ENCODE results near the gene GMPR. TPM values are rescaled to one million over a fixed set of nuclear protein-coding genes. Genes with fewer than 3 reads are reported as not detected.
A peak's percentile ranks its signal among the peaks of the same experiment; 100 is the strongest.
"Not testable (repeated sequence)": the region's sequence is repeated elsewhere in the genome, so short reads cannot be mapped to it uniquely, and the experiment has no call there.

The GMPR gene
- total RNA-seq, 1 donor from 2014 or later = 13.6 TPM

DNA sequence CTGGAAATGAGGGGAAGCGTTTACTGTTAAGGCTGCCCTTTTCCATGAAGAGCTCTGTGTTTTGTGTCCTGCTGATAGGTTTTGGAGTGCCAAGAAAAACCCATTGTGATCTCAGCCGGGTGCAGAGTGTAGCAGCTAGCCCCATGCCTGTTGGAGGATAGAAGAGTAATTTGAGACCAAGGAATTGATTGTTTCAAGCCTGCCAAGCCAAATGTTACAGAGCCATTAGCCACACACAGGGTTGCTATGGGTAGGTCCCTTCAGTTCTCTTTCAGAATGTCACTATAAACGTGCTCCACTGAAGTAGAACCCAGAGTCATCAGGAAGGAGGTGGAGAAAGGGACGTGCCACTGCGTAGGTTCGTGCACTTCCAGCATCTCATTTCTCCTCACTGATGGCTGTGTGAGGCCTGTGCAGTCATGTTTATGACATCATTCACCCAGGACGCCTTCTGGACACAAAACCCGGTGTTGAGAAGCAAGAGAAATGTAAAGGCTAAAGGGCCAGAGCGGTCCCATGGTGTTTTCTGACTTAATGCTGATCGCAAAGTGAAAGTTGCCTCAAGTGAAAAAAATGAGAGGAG is 6.6 kb downstream of the GMPR start:
- DNase-seq (ENCODE audit: low read depth in 2 of 2) = no peak

DNA sequence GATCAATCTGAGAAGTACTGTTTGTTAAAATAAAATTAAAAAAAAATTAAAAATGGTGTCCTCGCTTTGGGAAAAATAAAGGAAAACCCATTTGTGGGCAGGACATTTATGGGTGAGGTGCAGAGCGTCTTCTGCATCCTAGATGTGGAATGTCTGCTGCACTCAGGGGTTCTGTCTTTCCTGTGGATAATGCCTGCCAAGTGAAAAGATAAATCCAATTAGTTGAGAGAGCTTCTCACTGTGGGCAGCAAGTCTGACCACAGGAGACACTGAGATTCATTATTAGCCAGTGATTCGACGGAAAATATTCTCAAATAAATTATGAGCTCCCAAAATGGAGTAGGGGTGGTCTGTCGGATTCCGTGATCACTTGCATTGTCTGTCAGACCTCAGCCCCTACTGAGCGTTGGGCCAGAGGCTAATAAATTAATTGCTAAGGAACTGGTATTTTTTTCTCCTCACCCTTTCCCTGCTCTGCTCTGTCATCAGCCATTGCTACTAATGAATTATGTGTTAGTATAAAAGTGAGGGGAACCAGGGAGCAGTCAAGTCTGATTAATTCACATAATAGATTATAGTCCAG is 10.0 kb downstream of the GMPR start:
- DNase-seq (ENCODE audit: low read depth in 2 of 2) = no peak

DNA sequence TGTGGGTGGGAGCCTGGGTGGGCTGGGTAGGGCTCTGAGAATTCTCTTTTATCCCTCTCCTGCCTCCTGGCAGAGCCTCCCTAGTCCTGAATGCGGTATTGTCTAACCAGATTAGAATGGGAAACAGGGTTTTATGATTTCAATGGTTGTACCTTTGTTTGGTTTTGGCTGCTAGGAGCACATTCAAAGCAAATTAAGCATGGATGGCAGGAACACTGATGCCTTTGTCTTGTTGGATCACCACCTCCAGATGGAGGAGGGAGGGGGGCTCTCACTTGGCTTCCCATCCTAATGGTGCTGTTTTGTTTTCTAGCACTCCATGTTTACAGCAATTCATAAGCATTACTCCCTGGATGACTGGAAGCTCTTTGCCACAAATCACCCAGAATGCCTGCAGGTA is 11.6 kb downstream of the GMPR start:
- DNase-seq (ENCODE audit: low read depth in 2 of 2) = no peak

- DNase-seq (ENCODE audit: low read depth in 2 of 2) = no peak
Observed at GRCh38 chr6:16251706-16252105, 13.3 kb downstream of the GMPR start.

DNA sequence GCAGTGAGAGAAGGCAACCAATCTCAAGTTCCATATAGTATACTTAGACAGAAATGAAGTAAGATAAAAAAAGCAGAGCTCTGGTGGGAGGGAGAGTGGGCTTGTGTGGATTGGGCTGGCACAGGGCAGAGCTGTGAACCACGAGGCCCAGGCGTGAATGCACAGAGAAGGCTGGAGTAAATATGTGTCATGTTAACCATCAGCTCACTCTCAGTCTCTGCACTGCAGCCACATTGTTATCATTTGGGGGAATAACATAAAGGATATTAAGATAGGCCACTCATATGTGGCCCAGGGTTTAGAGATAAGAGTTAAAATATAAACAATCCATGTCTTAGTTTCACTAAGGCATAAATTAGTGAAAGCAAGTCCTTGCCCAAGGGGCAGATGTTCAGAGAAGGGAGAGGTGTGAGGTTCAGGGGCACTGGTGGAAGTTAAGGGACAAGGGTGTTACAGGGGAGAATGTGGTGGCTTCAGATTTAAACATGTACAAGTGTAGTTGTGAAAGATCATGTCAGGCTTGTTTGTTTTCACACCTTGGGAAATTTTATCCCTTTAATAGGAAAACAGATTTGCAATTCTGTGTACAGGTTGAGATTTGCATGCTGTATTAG is 14.4 kb downstream of the GMPR start:
- no peak for DNase-seq (ENCODE audit: low read depth in 2 of 2)

DNA sequence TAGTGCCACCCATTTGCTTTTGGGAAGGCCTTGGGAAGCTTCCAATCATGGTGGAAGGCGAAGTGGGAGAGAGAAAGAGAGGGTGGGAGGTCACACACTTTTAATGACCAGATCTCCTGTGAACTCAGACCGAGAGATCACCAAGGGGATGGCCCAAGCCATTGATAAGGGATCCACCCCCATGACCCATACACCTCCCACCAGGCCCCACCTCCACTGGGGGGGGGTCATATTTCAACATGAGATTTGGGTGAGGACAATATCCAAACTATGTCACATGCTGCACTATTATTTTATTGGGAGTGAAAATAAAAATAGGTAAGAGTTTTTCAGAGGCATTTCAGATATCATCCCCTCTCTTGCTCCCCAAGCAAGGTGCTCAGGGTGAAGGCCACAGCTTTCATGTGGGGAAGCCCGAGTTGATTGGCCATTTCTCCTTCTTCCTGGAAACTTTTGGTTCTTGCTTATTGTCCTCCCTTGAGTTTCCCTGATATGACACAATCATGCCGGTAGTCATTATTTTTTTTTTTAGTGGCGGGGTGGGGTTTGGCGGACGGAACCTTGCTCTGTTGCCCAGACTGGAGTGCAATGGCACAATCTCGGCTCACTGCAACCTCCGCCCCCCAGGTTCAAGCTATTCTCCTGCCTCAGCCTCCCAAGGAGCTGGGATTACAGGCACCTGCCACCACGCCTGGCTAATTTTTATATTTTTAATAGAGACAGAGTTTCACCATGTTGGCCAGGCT is 15.2 kb downstream of the GMPR start:
- DNase-seq (ENCODE audit: low read depth in 2 of 2) = no peak

DNA sequence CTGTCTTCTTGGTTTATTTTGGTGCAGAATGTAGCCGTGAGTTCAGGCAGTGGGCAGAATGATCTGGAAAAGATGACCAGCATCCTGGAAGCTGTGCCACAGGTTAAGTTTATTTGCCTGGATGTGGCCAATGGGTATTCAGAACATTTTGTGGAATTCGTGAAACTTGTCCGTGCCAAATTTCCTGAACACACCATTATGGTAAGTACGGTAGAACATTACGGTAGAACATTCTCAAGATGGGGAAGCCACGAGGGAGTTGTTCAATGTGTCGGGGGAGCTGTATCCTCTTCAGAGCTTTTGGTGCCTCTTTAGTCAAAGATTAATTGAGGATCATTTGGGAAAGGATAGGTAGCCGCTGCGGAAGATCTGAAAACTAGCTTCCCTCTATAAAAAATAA is 16.1 kb downstream of the GMPR start:
- DNase-seq (ENCODE audit: low read depth in 2 of 2) = no peak

- DNase-seq (ENCODE audit: low read depth in 2 of 2) = no peak
Observed at GRCh38 chr6:16256781-16257180, 18.4 kb downstream of the GMPR start.

DNA sequence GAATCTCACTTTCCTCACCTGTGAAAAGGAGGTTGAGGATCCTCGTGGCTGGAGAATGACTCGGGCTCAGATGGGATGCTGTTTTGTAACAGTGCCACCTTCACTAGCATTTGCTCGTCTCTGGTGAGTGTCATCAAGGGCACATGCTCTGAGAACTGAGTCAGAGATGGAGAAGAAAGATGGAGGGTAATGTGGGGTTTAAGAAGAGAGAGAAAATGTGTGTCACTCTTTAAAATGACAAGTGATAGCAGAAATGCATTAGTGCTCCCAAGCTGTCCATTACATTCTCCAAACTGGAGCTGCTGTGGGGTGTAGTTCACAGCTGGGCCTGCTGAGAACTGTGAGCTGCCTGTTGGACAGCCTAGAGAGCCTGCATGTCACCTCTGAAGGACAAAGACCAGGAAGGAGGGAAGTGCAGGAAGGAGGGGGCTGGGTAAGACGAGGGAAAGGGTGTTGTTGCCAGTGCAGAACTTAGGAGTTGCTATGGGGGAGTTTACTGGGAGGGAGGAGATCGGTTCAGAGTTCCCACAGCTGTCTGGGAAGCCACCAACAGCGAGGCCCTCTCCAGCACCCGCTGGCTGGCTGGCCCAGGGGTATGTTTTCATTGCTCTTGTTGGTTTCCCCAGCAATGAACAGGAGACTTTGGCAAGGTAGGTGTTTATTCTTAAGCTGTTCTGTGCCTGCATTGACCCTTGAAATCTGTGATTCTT is 19.8 kb downstream of the GMPR start:
- DNase-seq (ENCODE audit: low read depth in 2 of 2) = peak in 1 of 2 donors; percentile 35

- DNase-seq (ENCODE audit: low read depth in 2 of 2) = no peak
Observed at GRCh38 chr6:16258709-16259075, 20.3 kb downstream of the GMPR start.

- DNase-seq (ENCODE audit: low read depth in 2 of 2) = not testable (repeated sequence)
Observed at GRCh38 chr6:16259604-16260003, 21.2 kb downstream of the GMPR start.

GRCh38 chr6:16260602-16261001 is 22.2 kb downstream of the GMPR start:
- DNase-seq (ENCODE audit: low read depth in 2 of 2) = not testable (repeated sequence)

DNA sequence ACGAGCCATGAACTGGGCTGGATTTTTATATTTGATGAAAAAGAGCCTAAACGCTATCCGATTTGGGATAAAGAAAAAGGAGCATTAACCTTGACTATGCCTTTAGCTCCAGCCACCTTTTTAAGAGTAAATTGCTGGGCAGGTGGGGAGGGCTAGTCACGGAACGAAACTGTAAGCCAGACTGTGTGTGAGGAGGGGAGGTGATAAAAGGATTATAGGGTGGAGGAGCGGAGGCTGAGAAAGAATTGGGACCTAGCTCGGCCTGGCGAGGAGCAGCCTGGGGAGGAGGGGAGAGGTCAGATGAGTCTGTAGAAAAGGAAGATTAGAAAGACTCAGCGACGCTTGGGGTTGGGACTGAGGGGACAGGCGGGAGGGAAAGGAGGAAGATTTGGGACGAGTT is 24.4 kb downstream of the GMPR start:
- not testable (repeated sequence) for DNase-seq (ENCODE audit: low read depth in 2 of 2)

- DNase-seq (ENCODE audit: low read depth in 2 of 2) = not testable (repeated sequence)
Observed at GRCh38 chr6:16263464-16264099, 25.2 kb downstream of the GMPR start.

DNA sequence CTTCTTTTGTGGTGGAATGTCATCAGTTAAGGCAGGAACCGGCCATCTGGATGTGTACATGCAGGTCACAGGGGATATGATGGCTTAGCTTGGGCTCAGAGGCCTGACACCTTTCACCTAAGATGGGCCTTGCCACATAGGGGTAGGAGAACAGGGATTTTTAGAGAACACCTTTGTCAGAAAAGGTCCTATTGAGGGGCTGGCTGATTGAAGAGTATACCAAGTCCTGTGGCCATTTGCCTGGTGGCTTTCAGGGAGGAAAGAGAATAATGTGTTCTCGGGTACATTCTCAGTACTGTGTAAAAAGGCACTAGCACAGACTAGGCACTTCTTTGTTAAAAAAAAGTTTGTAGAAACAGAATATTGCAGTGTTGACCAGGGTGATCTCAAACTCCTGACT is 26.4 kb downstream of the GMPR start:
- DNase-seq (ENCODE audit: low read depth in 2 of 2) = no peak

DNA sequence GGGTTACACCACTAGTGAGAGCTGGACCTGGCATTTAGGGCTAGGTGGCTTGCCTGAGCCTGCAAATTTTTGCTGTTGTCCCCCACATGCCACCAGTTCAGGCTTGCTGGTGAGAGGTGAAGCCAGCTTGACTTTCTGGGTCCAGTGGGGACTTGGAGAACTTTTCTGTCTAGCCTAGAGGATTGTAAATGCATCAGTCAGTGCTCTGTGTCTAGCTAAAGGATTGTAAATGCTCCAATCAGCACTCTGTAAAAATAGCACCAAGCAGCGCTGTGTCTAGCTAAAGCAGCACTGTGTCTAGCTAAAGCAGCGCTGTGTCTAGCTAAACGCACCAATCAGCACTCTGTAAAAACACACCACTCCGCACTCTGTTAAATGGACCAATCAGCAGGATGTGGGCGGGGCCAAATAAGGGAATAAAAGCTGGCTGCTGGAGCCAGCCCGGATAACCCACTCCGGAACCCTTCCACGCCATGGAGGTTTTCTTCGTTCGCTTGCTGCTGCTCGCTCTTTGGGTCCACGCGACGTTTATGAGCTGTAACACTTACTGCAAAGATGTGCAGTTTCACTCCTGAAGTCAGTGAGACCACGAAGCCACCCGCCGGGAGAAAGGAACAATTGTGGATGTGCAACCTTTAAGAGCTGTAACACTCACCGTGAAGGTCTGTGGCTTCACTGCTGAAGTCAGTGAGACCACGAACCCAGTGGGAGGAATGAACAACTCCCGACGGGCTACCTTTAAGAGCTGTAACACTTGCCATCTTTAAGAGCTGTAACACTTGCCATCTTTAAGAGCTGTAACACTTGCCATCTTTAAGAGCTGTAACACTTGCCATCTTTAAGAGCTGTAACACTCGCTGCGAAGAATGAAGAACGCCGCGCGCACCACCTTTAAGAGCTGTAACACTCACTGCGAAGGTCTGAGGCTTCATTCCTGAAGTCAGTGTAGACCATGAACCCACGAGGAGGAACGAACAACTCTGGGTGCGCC is 27.3 kb downstream of the GMPR start:
- no peak for DNase-seq (ENCODE audit: low read depth in 2 of 2)

- DNase-seq (ENCODE audit: low read depth in 2 of 2) = no peak
Observed at GRCh38 chr6:16267428-16268263, 29.3 kb downstream of the GMPR start.

DNA sequence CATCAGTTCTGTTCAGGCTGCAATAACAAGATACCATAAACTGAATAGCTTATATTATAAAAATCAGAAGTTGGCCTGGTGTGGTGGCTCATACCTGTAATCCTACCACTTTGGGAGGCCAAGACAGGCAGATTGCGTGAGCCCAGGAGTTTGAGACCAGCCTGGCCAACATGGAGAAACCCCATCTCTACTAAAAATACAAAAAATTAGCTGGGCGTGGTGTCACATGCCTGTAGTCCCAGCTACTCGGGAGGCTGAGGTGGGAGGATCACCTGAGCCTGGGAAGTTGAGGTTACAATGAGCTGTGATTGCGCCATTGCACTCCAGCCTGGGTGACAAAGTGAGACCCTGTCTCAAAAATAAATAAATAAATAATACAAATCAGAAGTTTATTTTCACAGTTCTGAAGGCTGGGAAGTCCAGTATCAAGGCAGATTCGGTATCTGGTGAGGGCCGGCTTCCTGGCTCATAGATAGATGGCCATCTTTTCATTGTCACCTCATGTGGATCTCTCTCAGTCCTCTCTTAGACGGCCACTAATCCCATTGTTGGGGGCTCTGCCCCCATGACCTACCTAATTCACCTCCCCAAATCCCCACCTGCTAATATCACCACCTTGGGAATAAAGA is 31.2 kb downstream of the GMPR start:
- not testable (repeated sequence) for DNase-seq (ENCODE audit: low read depth in 2 of 2)
